Measurements from ENCODE around the gene TBC1D16.
"Not testable (repeated sequence)": the region's sequence is repeated elsewhere in the genome, so short reads cannot be mapped to it uniquely, and the experiment has no call there.

TBC1D16 gene

DNA sequence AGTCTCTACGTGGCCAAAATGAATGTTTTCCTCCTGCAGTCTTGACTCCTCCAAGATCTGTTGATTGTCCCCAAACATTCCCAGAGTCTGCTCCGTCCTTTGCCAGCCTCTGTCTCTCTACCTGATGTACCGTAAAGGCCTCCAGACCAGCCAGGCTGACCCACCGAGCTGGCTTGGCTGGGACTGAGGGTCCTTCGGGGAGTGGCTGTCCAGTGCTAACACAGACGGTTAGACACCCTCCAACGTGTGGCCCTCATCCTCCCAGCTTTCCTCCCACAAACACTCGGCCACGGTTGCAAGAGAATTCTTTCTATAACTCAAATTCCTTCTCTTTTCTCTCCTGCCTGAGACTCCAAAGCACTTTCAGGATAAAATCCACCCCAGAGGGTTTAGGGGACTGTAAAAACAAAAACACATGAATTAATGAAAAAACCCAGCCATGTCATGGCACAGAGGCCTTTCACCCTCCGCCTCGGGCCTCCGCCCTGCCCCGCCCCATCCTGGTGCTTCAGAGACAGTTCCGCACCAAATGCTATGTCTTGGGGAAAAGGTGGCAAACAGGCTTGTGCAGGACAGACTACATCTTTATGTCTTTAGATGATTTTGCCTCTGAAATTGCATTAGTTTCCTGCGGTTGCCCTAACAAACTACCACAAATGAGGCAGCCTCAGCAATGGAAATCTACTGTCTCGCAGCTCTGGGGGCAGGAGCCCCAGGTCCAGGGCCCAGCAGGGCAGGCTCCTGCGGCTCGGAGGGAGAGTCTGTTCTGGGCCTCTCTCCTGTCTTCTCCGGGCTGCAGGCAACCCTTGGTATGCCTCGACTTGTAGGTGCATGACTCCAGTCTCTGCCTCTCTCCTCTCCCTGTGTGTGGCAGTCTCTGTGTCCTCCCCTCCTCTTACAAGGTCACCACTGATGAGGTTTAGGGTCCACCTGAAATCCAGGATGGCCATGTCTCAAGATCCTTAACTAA, 124.0 kb downstream of the TBC1D16 start:
- DNase-seq: no peak

DNA sequence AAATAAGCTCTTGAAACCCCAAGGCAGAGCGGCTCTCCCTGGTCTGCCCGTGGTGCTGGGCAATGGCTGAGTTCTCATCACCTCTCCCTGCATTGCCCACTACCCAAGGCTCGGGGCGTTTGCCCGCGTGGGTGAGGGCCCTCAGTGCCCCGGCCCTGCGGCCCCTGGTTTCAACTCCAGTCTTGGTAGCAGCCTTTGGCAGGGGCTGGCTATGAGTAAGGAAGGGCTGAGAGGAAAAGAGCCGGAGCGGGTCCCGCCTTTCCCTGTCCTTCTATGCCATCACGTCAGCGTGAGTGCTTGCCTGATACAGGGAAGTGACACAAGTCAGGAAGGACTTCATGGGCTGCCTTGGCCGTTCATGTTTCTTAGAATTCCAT, 124.7 kb downstream of the TBC1D16 start:
- no peak for DNase-seq

DNA sequence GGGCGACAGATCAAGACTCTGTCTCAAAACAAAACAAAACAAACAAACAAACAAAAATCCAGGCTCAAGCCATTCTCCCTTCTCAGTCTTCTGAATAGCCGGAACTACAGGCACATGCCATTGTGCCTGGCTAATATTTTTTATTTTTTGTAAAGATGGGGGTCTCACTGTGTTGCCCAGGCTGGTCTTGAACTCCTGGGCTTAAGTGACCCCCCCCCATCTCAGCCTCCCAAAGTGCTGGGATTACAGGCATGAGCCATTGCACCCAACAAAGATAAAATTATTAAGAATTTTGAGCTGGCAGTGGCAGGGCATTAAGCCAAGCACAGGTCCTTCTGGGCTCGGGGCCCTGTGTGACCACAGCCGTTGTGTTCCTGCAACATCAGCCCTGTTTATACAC, 126.6 kb downstream of the TBC1D16 start:
- no peak for DNase-seq

DNA sequence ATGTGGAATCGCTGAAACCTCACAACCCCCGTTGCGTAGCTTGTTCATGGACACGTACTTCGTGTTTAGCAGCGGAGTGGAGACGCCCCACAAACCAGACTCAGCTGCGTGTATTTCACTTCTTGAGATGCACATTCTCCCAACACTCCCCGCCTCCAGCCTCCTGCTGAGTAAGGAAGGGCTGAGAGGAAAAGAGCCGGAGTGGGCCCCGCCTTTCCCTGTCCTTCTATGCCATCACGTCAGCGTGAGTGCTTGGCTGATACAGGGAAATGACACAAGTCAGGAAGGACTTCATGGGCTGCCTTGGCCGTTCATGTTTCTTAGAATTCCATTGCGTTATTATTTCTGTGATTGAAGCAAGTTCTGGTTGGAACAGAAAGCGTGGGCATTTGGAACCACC, 127.8 kb downstream of the TBC1D16 start:
- no peak for DNase-seq

DNA sequence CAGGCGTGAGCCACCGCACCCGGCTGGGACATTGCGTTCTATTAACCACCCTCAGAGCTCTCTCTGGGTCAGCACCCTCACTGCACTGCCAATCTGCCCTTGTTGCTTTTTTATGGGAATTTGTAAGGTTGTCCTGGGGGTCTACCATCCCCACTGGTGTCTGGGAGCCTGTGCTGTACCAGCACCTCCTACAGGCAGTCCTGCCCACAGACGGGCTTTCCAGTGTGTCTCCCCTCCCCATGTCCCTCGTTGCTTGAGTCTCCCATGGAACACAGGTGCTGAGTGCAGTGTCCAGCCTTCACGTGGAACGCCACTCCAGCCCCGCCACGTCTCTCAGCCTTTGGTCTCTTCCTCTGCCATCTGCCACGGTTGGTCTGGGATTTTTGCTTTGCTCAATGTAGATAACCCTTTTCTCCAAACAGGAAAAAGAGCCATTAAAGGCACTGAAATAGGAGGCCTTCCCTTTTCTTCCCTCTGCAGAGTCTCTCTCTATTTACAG, 128.4 kb downstream of the TBC1D16 start:
- DNase-seq: no peak

DNA sequence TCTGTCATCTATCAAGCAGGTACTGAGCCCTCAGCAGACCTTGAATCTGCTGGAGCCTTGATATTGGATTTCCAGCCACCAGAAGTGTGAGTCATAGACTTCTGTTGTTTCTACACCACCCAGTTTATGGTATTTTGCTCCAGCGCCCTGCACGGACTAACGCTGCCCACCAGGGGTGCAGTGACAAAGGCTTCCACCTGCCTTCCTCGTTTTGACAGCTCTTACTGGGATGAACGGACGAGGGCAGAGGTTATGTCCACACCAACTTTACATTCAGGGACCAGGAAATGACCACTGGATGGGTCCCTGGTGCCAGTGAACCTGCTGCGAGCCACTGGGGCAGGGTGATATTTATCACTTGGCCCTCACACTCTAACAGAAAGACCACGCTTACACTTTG, 129.8 kb downstream of the TBC1D16 start:
- no peak for DNase-seq

DNA sequence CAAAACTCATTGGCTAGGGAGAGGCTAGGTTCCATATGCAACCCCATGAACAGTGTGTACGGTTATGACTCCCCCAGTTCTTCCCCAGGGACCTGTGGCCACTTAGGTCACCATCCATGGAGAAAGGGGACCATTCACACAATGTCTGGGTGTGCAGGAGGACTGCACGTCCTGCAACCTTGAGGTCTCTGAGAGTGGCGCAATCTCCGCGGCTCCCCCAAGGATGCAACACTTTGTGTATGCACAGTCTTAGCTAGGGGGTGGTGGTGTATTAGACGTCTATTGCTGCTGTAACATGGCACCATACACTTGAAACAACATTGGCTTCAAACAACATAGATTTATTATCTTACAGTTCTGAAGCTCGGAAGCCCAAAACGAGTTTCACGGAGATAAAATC, 130.8 kb downstream of the TBC1D16 start:
- no peak for DNase-seq

DNA sequence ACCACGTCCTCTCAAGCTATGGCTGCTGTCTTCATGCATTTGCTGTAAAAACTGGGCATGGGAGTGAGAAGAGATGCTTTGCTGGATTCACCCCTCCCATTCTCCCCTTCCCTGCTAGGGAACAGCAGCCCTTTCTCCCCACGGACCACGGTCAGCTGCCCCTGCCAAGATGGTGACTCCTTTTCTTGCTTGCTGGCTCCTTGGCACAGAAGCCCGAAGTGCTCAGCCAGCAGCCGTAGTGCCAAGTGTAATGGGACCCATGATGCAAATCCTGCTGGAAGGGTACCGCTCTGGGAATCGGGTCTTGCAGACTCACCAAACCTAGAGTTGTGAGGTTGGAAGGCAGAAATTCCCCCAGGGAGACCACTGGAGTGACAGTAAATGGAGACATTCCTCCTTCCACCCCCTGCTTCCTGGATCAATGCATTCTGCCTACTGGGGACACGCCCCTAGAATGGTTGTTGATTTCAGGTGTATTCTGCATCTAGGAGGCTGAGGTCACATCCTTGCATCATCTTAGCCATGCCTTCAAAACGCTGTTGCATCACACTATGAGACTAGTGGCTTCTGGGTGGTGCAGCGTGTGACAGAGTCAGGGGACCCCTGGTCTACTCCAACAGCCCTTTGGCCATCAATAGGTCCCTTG, 133.4 kb downstream of the TBC1D16 start:
- DNase-seq: no peak

DNA sequence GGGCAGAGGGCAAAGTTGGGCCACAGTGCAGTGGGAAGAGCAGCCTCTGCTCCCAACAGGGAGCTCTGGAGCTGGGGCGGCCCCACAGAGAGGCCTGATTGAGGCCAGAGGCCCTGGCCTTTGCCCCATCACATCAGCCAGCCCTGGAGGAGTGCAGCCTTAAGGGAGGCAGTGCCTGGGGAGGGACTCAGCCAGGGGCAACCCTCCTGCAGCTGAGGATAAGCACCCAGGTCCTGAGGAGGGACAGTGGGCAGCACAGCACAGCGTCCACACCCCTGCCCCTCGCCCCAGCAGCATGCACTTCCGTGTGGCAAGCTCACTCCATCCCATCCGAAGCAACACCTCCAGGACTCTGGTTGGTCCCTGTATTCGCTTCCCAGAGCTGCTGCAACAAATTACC, 134.5 kb downstream of the TBC1D16 start:
- DNase-seq: no peak

DNA sequence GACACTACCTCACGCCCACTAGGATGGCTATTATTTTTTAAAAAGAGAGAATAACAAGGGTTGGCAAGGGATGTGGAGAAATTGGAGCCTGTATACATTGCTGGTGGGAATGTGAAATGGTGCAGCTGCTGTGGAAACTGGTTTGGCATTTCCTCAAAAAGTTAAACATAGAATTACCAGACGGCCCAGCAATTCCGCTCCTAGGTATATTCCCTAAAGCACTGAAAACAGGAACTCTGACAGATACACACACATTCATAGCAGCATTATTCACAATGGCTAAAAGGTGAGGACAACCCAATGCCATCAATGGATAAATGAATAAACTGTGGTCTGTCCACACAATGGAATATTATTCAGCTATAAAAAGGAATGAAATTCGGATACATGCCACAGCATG, 136.1 kb downstream of the TBC1D16 start:
- DNase-seq: no peak

DNA sequence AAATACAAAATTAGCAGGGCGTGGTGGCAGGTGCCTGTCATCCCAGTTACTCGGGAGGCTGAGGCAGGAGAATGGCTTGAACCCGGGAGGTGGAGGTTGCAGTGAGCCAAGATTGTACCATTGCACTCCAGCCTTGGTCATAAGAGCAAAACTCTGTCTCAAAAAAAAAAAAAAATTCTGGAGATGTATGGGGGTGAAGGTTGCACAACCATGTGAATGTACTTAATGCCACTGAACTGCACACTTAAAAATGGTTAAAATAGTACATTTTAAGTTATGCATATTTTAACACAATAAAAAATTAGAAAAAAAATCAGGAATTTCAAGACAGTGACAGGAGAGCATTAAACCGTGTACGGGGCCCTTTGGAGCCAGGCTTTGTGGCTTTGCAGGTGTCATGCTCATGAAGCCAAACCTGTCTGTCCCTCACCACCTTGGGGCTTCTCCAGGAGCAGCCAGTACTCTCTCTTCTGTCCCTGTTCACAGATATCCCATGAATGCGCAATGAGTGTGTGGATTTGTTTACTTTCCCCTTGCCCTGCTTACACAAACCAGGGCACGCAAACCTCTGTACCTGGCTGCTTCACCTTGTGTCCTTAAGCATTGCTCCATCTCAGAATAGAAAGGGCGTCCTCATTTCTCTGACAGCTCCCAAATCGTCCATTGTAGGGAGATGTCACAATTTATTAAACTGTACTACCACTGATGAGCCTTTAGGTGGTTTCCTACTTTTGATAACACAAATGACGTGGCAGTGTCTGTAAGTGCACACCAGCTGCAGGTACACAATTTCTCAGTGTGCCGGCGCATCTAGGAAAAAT, 138.2 kb downstream of the TBC1D16 start:
- DNase-seq: no peak

DNA sequence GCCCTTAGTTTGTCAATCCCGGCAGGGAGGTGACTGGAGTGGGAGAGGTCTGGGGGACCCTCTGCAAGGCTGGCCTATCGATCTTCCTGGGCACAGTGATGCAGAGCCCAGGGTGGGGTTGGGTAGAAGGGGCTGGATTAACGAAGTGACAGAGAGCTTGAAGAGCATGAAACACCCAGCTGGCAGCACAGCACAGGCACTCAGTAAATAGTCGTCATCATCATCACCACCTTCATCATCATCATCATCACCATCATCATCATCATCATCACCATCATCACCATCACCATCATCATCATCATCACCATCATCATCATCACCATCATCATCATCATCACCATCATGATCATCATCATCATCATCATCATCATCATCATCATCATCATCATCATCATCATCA, 142.2 kb downstream of the TBC1D16 start:
- DNase-seq: not testable (repeated sequence)

DNA sequence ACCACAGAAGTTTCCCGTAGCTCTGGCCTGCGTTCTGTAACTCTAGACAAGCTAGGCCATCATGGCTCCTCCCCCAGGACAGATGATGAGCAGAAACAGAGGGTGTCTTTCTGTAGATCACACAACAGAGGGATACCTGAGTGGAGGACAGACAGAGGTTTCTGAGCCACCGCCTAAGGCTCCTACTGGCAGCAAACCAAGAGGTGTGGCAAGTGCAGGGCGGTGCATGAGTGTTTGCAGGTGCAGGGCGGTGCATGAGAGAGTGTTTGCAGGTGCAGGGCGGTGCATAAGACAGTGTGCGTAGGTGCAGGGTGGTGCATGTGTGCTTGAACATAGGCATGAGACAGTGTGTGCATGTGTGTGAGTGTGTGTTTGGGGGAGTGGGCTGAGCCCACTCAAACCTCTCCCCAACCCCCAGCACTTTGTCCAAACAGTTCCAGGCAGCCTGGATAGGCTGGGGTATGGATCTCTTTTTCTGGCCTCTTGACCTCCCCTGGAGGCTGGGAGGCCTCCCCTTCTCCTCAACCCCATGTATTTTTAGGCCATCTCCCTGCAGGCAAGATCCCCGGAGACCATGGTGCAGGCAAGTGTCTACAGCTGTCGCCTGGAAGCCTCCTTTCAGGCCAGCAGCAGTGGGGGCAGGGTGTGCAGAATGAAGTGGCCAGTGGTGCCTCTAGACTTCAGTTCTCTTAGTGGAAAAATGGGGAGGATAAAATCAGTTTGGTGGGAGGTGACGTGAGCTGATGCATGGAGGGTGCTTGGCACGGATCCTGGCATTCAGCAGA, 143.0 kb downstream of the TBC1D16 start:
- no peak for DNase-seq

DNA sequence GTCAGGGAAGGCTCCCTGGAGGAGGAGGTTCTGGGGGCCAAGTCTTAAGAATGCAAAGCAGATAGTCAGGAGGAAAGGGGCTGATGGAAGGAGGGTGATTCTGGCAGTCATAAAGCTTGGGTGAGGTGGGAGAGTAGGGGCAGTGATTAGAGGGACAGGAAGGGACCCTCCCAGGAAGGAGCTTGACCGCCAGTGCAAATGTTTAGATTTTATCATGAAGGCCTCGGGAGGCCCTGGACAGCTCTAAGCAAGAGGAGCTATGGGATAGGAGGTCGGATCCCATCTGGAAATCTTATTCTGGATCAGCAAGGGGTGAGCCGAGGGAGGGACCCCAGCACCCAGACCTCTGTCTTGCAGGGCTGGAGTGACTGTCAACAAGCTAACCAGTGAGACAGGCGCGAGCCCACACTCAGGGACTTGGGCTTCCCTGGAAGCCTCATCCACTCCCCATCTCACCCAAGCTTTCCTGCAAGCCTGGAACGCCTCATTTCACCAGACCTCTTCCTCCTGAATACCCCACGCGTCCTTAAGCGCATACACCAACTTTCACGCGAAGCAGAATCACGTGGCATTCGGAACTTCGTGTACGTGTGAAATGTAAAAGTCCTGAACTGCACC, 144.4 kb downstream of the TBC1D16 start:
- no peak for DNase-seq

DNA sequence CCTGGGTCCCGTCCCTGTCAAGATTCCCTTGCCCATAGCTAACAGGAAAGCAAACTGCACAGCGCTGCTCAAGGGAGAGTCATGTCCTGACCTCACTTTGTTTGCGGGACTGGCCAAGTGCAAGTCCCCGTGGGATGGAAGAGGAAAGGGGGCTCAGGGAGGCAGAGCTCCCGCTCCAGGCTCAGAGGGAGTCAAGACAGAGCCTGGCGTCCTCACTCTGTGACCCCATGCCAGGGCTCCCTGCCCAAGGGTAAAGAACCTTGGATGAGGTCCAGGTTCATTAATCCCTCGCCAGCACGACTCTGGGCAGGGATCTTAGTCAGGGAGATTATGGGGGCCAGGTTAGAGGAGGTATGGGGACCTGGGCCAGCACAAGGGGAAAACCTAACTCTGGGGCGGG, 145.0 kb downstream of the TBC1D16 start:
- no peak for DNase-seq

DNA sequence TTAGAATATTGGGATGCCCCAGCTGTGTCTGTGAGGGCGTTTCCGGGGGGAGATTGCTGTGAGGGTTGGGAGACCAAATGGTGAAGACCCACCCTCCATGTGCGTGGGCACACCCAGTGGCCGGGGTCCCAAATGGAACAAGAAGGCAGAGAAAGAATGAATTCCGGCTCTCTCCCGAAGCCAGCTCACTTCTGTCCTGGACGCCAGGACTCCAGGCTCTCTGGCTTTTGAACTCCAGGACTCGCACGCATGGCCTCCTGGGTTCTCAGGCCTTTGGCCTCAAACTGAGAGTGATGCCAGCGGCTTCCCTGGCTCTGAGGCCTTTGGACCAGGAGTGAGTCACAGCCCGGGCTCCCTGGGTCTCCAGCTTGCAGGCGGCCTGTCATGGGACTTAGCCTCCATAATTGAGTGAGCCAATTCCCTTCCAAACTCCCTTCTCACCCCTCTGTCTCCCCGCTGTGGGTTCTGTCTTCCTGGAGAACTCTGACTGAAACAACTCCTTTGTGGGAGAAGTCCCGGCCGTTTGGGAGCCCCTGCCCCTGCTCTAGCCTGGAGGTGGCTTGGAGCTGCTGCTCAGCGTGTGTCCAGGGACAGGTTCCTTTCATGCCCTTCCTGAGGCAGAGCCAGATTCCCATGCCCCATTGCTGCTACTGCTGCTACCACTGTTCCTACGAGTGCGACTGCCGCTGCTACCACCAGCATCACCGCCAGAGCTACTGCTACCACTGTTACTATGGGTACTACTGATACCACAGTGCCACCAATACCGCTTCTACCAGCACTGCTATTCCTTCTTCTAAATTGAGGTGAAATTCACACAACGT, 146.6 kb downstream of the TBC1D16 start:
- no peak for DNase-seq

DNA sequence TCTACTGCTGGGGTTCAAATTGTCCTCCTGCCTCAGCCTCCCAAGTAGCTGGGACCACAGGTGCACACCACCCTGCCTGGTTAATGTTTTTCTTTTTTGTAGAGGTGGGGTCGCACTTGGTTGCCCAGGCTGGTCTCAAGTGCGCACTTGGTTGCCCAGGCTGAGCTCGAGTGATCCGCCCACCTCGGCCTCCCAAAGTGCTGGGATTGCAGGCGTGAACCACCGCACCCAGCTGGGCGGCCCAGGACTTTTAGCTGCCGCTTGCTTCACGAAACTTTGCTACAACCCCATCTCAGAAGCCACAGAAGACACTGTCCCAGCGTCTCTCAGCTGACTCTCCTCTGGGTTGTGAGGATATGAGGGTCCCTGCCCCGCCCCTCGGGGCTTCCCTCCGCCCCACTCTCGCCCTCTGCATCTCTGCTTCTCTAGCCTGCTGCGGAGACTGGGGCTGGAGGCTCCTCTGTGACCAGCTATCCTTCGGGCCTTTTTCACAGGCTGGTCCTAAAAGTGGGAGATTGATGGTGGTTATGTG, 147.6 kb downstream of the TBC1D16 start:
- no peak for DNase-seq

DNA sequence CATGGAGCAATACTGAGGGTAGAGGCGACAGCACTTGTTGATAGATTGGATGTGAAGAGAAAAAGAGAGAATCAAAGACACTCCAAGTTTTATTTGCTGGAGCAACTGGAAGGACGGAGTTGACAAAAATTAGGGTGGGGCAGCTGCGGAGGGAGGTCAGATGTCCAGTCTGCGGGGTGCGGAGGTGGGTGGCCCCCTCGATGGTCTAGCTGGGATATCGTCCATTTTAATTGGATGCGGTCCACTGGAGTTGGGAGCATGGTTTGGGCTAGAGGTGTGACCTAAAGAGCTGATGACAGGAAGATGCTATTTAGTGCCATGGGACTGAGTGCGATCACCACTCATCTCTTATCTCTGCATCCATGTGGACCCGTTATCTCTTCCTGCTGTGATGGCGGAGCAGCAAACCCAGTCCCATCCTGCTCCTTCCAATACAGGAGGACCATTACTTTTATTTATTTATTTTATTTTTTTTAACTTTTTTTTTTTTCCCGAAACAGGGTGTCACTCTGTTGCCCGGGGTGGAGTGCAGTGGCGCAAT, 148.2 kb downstream of the TBC1D16 start:
- no peak for DNase-seq

DNA sequence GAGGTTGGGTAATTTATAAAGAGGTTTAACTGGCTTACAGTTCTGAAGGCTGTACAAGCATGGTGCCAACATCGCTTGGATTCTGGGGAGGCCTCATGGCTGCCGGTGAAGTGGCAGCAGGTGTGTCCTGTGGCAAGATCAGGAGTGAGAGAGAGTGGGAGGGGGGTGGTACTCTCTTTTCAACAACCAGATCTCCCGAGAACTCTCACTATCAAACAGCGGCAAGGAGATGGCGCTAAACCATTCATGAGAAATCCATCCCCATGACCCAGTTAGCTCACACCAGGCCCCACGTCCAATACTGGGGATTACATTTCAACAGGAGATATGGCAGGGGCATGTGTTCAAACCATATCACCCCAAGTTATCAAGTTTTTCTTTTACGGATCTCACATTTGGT, 152.5 kb downstream of the TBC1D16 start:
- DNase-seq: no peak

All from NCI-H2081 treated with DMSO at 0.1 percent for 48 hours (cell line).